HG03520 (cell line): ENCODE data around the gene DAPK3.
"Not testable (repeated sequence)": the region's sequence is repeated elsewhere in the genome, so short reads cannot be mapped to it uniquely, and the experiment has no call there.

ENCODE experiments used
- ATAC-seq: cut with Tn5 transposase; IDR thresholded peaks from one replicate; pipeline ENCODE4 v1.9.1; 2021; ENCODE audit warnings: mild to moderate bottlenecking, moderate library complexity; ENCODE audit not compliant: unreplicated experiment

Gene DAPK3

GRCh38 chr19:3961007-3961406 lies 9.9 kb downstream of the DAPK3 start:
- no peak for ATAC-seq

- no peak for ATAC-seq
Measured at GRCh38 chr19:3959766-3960131, 11.2 kb downstream of the DAPK3 start.

GRCh38 chr19:3958836-3959765 lies 11.8 kb downstream of the DAPK3 start:
- no peak for ATAC-seq

GRCh38 chr19:3955688-3956087 lies 15.2 kb downstream of the DAPK3 start:
- ATAC-seq: no peak

- ATAC-seq: not testable (repeated sequence)
Measured at GRCh38 chr19:3955276-3955675, 15.6 kb downstream of the DAPK3 start.

- ATAC-seq: no peak
Measured at GRCh38 chr19:3954107-3954506, 16.8 kb downstream of the DAPK3 start.

- not testable (repeated sequence) for ATAC-seq
Measured at GRCh38 chr19:3952755-3953276, 18.1 kb downstream of the DAPK3 start.

- no peak for ATAC-seq
Measured at GRCh38 chr19:3950871-3951861, 19.7 kb downstream of the DAPK3 start.

- ATAC-seq: no peak
Measured at GRCh38 chr19:3949997-3950859, 20.7 kb downstream of the DAPK3 start.

GRCh38 chr19:3949294-3949693 lies 21.6 kb downstream of the DAPK3 start:
- no peak for ATAC-seq

- not testable (repeated sequence) for ATAC-seq
Measured at GRCh38 chr19:3947316-3947933, 23.5 kb downstream of the DAPK3 start.

- no peak for ATAC-seq
Measured at GRCh38 chr19:3945838-3946237, 25.1 kb downstream of the DAPK3 start.

- no peak for ATAC-seq
Measured at GRCh38 chr19:3944018-3944721, 26.7 kb downstream of the DAPK3 start.

- no peak for ATAC-seq
Measured at GRCh38 chr19:3942790-3943409, 28.0 kb downstream of the DAPK3 start.

GRCh38 chr19:3938300-3938950 lies 32.5 kb downstream of the DAPK3 start:
- not testable (repeated sequence) for ATAC-seq

GRCh38 chr19:3936506-3937442 lies 34.1 kb downstream of the DAPK3 start:
- ATAC-seq: no peak
